Activated T-cell treated with anti-CD3 and anti-CD28 coated beads, Interleukin-2, amount 50 U/mL, for 24 hours (primary cell): Measurements from ENCODE around the gene SV2C.
"Not testable (repeated sequence)": the region's sequence is repeated elsewhere in the genome, so short reads cannot be mapped to it uniquely, and the experiment has no call there.

ENCODE experiments used
- DNase-seq: peaks from one replicate; pipeline ENCODE4 v3.0.0-alpha.2; 2020
- H3K27ac Mint-ChIP-seq: 2 replicates; pipeline ENCODE4 v1.8.0; 2020; ENCODE audit warnings: mild to moderate bottlenecking, mixed read lengths
- H3K27me3 Mint-ChIP-seq: 2 replicates; pipeline ENCODE4 v1.8.0; 2020; ENCODE audit warnings: mixed read lengths
- H3K36me3 Mint-ChIP-seq: 2 replicates; pipeline ENCODE4 v1.8.0; 2020; ENCODE audit warnings: low read depth, mixed read lengths
- H3K4me1 Mint-ChIP-seq: 2 replicates; pipeline ENCODE4 v1.8.0; 2020; ENCODE audit warnings: low read depth, mixed read lengths
- H3K4me3 Mint-ChIP-seq: 2 replicates; pipeline ENCODE4 v1.8.0; 2020; ENCODE audit warnings: mild to moderate bottlenecking, moderate library complexity, mixed read lengths
- H3K9me3 Mint-ChIP-seq: 2 replicates; pipeline ENCODE4 v1.8.0; 2020; ENCODE audit warnings: mixed read lengths

Gene SV2C

DNA sequence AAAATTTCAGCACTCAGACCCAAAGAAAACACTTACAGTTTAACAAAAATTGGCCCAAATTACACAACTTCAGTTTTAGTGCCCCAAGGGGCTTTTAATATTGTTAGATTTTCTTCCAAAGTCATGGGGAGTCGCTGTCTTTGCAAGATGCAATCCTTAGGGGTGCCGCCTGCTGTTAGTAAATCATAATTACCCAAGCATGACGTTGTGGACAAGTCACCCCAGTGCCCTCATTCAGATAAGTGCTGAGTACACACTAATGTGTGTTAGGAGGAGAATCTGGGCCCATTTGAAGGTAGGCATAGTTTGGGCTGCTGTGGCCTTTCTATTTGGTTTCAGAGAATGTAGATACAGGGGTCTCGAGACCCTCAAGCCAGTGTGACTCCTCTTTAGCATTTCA is 138.1 kb downstream of the SV2C start:
- no peak overlapping the region for H3K4me3 Mint-ChIP-seq

DNA sequence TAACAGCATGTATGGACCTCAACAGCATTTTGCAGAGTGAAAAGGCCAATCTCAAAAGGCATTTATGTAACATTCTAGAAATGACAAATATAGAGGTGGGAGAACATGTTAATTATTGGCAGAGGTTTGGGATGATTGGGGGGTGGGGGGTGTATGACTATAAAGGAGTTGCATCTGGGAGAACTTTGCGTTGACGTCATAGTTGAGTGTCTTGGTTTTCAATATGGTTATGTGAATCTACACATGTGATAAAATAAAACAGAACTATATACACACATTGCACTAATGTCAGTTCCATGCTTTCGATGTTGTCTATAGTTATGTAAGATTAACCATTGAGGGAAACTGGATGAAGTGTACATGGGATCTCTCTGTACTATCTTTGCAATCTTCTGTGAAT is 139.1 kb downstream of the SV2C start:
- no peak for DNase-seq
- H3K4me3 Mint-ChIP-seq = no peak overlapping the region
- no peak overlapping the region for H3K27ac Mint-ChIP-seq
- no peaks in the 10 kb centered on the region for H3K27me3 Mint-ChIP-seq
- H3K36me3 Mint-ChIP-seq = no peaks in the 10 kb centered on the region
- no peaks in the 10 kb centered on the region for H3K4me1 Mint-ChIP-seq
- no peaks in the 10 kb centered on the region for H3K9me3 Mint-ChIP-seq

More for the DNA sequence above, 138.1 kb downstream of the SV2C start:
- no peak for DNase-seq
- Mint-ChIP-seq H3K36me3 (no peaks in the 10 kb centered on the region), H3K9me3 (no peaks in the 10 kb centered on the region), H3K27me3 (no peaks in the 10 kb centered on the region), H3K4me1 (no peaks in the 10 kb centered on the region), H3K27ac (no peak overlapping the region)

DNA sequence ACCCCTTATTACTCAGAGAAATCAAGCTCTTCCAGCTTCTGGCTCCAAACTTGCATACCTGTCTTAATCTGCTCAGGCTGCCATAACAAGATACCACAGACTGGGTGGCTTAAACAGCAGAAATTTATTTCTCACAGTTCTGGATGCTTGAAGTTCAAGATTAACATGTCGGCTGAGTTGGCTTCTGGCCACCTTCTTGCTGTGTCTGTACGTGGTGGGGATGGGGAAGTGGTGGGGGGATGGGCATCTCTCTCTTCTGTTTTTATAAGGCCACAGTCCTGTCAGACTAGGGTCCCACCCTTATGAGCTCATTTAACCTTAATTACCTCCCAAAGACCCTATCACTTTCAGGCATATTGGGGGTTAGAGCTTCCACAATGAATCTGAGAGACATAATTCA is 140.5 kb downstream of the SV2C start:
- no peak for DNase-seq
- H3K36me3 Mint-ChIP-seq = no peaks in the 10 kb centered on the region
- no peaks in the 10 kb centered on the region for H3K9me3 Mint-ChIP-seq
- no peaks in the 10 kb centered on the region for H3K27me3 Mint-ChIP-seq
- no peak overlapping the region for H3K27ac Mint-ChIP-seq
- H3K4me1 Mint-ChIP-seq = no peaks in the 10 kb centered on the region
- H3K4me3 Mint-ChIP-seq = no peak overlapping the region

DNA sequence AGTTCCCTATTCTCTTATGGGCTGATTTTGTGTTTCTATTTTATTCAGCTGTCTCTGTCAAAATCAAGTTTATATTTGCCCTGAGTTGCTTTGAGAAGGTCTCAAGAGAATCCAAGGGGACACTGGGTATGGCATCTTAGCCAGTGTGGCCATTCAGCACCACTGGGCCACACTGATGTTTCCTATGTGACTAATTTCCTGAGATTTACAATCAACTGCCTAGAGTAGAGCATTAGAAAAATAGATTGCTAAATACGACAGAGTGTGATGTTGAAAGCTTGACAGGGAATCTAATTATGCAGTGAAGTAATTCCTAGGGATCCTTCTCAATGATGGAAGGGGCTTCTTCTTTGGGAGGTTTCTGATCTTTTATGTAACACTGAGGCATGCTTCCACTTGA is 141.7 kb downstream of the SV2C start:
- Mint-ChIP-seq H3K4me3 (no peak overlapping the region), H3K27me3 (no peaks in the 10 kb centered on the region), H3K36me3 (no peaks in the 10 kb centered on the region), H3K9me3 (no peaks in the 10 kb centered on the region), H3K4me1 (no peaks in the 10 kb centered on the region), H3K27ac (no peak overlapping the region)
- no peak for DNase-seq

DNA sequence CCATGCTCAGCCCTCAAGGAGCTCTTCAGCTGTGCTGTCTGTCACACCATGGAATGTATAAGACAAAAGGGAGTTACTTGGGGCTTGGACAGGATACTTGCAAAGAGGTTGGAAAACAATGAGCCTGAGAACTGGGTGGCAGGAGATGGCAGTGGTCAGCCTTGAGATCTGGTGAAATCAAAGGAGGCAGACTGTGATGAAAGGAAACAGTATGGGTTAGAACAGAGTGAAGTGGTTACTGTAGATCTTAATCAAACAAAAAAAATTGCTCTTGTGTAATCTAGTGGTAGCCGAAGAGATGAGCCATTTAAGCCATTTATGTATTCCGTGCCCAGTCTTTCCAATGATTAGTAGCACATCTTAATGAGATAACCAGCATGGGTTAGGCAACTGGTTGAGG is 142.2 kb downstream of the SV2C start:
- H3K36me3 Mint-ChIP-seq = no peaks in the 10 kb centered on the region
- DNase-seq = no peak
- H3K27me3 Mint-ChIP-seq = no peaks in the 10 kb centered on the region
- no peak overlapping the region for H3K4me3 Mint-ChIP-seq
- no peak overlapping the region for H3K27ac Mint-ChIP-seq
- H3K9me3 Mint-ChIP-seq = no peaks in the 10 kb centered on the region
- no peaks in the 10 kb centered on the region for H3K4me1 Mint-ChIP-seq

DNA sequence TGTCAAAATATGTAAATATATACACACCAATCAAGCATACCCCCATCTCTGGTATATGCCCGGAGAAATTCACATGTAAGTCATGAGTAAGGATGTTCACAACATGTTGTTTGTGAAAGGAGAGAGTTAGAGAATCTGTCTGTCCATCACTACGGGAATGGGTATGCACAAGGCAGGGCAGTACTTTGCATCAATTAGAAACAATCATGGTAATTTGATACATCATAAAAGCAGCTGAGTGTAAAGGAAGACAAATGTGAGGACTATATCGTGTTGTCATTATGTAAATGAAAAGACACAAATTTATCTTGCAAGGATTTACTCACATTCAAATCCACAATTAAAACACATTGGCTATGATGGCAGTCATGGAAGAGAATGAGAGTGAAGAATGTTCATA is 146.7 kb downstream of the SV2C start:
- Mint-ChIP-seq H3K4me1 (no peaks in the 10 kb centered on the region), H3K4me3 (no peak overlapping the region), H3K27ac (no peak overlapping the region), H3K9me3 (no peaks in the 10 kb centered on the region), H3K27me3 (no peaks in the 10 kb centered on the region), H3K36me3 (no peaks in the 10 kb centered on the region)
- DNase-seq = no peak

DNA sequence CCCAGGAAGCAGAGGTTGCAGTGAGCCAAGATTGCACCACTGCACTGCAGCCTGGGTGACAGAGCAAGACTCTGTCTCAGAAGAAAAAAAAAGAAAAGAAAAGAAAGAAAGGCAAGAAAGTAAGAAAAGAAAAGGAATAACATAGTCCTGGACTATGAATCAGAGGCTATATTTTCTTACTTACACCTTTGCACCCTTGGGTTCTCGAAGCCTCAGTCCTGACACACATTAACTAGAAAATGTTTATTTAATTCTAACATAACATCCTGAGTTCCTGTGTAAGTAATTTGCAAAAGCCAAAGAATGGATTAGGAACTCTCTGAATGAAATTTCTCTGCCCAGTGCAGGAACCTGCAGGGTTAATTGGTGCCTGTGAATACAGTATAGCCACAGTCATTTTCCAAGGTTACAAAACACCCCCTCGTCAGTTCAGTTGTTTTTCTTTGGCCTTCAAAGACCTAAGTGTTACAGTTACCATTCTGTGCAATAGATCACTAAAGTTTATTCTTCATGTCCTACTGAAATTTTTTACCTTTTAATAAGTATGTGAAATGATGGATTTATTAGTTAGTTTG is 147.6 kb downstream of the SV2C start:
- Mint-ChIP-seq H3K4me3 (no peak overlapping the region), H3K4me1 (no peaks in the 10 kb centered on the region), H3K36me3 (no peaks in the 10 kb centered on the region), H3K27me3 (no peaks in the 10 kb centered on the region), H3K27ac (no peak overlapping the region), H3K9me3 (no peaks in the 10 kb centered on the region)
- no peak for DNase-seq

DNA sequence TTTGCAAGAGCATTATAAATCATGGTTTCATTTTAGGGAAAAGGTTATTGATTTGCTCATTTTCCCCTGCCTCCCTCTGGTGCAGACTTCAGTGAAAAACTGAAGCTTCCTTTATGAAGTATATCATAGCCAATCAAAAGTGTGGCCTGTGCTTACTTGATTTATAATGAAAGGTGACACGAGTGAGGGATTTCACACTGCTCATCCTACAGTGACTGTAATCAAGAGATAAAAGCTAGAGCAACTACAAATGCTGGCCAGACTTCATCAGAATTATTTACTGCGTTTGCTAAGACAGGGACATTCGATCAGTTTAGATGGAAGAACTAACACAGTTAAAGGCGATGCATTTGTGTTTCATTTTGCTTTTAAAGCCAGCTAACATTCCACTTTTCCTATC is 151.5 kb downstream of the SV2C start:
- H3K4me1 Mint-ChIP-seq = no peaks in the 10 kb centered on the region
- no peaks in the 10 kb centered on the region for H3K36me3 Mint-ChIP-seq
- no peaks in the 10 kb centered on the region for H3K27me3 Mint-ChIP-seq
- peaks cover 8% of the 10 kb centered on the region for H3K9me3 Mint-ChIP-seq
- H3K4me3 Mint-ChIP-seq = no peak overlapping the region
- no peak overlapping the region for H3K27ac Mint-ChIP-seq
- DNase-seq = no peak

DNA sequence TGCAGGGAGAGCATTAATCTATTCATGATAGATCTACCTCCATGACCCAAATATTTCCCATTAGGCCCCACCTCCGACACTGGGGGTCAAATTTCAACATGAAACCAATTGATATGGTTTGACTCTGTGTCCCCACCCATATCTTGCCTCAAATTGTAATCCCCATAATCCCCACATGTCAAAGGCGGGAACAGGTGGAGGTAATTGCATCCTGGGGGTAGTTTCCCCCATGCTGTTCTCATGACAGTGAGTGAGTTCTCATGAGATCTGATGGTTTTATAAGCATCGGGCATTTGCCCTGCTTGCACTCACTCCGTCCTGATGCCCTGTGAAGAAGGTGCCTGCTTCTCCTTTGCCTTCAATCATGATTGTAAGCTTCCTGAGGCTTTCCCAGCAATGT is 153.5 kb downstream of the SV2C start:
- DNase-seq = no peak
- Mint-ChIP-seq H3K36me3 (no peaks in the 10 kb centered on the region), H3K27me3 (peaks cover 9% of the 10 kb centered on the region), H3K9me3 (peaks cover 8% of the 10 kb centered on the region), H3K4me1 (no peaks in the 10 kb centered on the region), H3K27ac (no peak overlapping the region), H3K4me3 (no peak overlapping the region)

DNA sequence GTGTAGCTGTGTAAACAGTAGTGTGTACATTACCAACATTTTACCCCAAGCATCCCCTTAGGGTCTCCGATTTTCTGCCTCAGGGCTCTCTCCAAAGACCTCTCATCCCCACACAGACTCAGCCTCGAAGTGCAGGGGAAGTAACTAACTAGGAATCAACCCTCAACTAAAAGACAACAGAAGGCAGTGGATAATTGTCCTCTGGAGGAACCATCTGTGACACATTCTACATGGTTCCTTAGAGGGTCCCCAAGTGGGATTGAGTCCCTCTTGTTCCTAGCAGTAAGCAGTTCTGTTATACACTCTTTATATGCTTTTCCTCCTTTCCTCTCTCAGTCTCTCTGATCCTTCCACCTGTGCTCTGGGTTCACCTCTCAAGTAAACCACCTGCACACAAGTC is 157.2 kb downstream of the SV2C start:
- no peak for DNase-seq
- Mint-ChIP-seq H3K27me3 (peaks cover 13% of the 10 kb centered on the region), H3K4me1 (no peaks in the 10 kb centered on the region), H3K27ac (no peak overlapping the region), H3K36me3 (no peaks in the 10 kb centered on the region), H3K9me3 (peaks cover 8% of the 10 kb centered on the region), H3K4me3 (no peak overlapping the region)

DNA sequence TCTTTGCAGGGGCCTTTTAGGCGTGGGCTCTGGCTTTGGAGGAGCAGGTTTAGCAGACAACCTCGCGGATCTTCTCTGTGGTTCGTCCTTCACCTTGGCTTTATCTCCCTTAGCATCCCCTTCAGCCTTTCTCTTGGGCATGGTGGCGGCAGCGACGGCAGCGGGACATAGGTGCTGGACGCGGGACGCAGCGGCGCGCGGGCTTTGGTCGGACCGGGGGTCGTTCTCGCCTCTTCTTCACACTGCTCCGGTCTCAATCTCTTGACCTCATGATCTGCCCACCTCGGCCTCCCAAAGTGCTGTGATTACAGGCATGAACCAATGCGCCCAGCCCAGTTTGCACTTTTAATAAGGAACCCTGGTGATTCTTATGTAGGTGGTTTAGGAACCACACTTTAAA is 159.0 kb downstream of the SV2C start:
- peaks cover 13% of the 10 kb centered on the region for H3K27me3 Mint-ChIP-seq
- not testable (repeated sequence) for DNase-seq, H3K4me1 Mint-ChIP-seq, H3K9me3 Mint-ChIP-seq, H3K4me3 Mint-ChIP-seq, H3K36me3 Mint-ChIP-seq, H3K27ac Mint-ChIP-seq

DNA sequence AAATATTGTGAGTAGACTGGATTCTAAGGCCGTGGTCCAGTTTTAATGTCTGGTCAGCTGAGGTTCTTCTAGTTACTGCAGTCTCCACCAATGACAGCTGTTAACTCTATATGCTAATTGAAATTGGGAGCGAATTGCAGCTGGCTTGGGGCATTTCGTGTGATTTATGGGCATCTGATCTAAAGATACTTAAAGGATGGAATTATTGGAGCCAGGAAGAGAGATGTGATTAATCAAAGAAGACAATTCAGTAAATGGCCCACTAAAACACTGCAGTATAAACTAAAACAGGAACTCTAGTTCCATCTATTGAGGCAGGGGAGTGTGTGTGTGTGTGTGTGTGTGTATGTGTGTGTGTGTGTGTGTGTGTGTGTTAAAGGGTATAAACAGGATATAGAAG is 162.4 kb downstream of the SV2C start:
- Mint-ChIP-seq H3K4me1 (no peaks in the 10 kb centered on the region), H3K27ac (no peak overlapping the region), H3K36me3 (no peaks in the 10 kb centered on the region), H3K9me3 (no peaks in the 10 kb centered on the region), H3K27me3 (peaks cover 5% of the 10 kb centered on the region), H3K4me3 (no peak overlapping the region)
- DNase-seq = no peak

DNA sequence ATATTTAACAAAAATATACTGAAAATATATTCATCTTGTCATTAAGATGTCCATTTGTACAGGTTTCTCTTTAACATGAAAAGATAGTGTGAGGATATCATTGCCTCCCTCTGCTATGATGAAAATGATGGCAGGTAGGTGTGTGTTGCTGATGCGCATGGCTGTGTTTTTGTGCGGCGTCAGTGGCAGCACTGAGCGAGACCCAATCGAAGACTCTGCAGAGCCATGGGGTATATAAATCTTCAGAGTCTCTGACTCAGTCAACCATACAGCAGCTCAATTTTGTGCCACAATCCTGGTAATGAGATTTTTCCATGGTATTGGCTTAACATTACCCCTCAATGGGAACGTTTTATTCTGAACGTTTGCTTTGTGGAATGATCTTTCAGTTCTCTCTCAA is 166.4 kb downstream of the SV2C start:
- Mint-ChIP-seq H3K4me3 (no peak overlapping the region), H3K27me3 (no peaks in the 10 kb centered on the region), H3K9me3 (no peaks in the 10 kb centered on the region), H3K4me1 (peaks cover 2% of the 10 kb centered on the region), H3K27ac (no peak overlapping the region), H3K36me3 (no peaks in the 10 kb centered on the region)
- no peak for DNase-seq

DNA sequence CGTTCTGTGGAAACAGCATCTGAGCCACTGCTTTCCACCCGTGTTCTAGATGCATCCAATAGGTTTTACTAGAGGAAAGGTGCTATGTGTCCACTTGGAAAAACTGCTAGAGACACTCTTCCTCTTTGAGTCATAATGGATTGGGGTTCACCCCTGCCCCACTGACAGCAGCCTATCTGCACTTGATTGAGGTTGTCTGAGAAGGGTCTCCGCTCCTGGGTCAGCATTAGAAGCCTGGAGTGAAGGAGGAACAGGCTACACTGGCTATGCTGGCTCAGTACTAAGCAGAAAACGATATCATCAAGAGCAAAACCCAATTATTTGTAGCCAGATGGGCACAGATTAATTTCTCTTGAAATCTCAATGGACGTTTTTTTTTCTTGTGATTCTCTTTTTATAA is 167.3 kb downstream of the SV2C start:
- no peak for DNase-seq
- H3K27ac Mint-ChIP-seq = no peak overlapping the region
- H3K36me3 Mint-ChIP-seq = no peaks in the 10 kb centered on the region
- H3K4me3 Mint-ChIP-seq = no peak overlapping the region
- no peaks in the 10 kb centered on the region for H3K9me3 Mint-ChIP-seq
- peaks cover 4% of the 10 kb centered on the region for H3K27me3 Mint-ChIP-seq
- H3K4me1 Mint-ChIP-seq = peaks cover 2% of the 10 kb centered on the region

DNA sequence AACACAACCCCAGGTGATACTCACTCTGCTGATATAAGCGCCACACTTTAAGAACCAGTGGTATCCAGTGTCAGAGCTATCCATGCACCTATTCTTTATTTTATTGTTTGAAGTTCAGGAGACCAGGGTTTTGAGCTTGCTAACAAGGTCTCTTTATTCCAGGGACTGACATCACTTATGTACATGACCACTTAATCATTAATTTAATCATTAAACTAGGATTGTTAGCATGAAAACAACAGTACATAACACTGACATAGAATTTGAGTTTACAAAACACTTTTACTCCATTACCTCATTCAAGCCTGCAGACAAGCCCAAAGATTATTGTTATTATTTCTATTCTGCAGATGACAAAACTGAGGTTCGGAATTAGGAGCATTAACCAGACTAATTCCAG is 168.5 kb downstream of the SV2C start:
- no peak overlapping the region for H3K27ac Mint-ChIP-seq
- H3K4me1 Mint-ChIP-seq = peaks cover 9% of the 10 kb centered on the region
- H3K4me3 Mint-ChIP-seq = no peak overlapping the region

DNA sequence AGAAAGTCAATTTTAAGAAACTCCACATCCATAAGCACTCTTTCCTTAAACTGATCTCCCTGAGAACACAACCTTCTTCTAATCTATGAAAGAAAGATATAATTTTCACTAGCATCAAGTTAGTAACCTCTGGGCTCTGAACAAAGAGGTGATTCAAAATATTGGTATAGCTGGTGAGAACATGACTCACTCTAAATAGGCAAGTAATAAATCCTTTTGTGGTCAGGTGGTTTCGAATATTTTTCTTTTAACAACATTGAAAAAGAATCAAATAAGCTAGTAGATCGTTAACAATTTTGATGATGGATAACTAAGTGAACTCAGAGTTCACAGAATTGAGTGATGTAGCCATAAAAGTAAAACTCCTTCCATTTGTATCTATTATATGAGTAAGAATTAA is 169.3 kb downstream of the SV2C start:
- H3K4me3 Mint-ChIP-seq = no peak overlapping the region
- no peak overlapping the region for H3K27ac Mint-ChIP-seq
- peaks cover 8% of the 10 kb centered on the region for H3K27me3 Mint-ChIP-seq
- H3K4me1 Mint-ChIP-seq = peaks cover 11% of the 10 kb centered on the region
- DNase-seq = no peak
- H3K36me3 Mint-ChIP-seq = no peaks in the 10 kb centered on the region
- no peaks in the 10 kb centered on the region for H3K9me3 Mint-ChIP-seq

More for the DNA sequence above, 168.5 kb downstream of the SV2C start:
- DNase-seq = no peak
- peaks cover 8% of the 10 kb centered on the region for H3K27me3 Mint-ChIP-seq
- H3K9me3 Mint-ChIP-seq = no peaks in the 10 kb centered on the region
- H3K36me3 Mint-ChIP-seq = no peaks in the 10 kb centered on the region
